ENCODE results near the gene TMEM203. TPM values are rescaled to one million over a fixed set of nuclear protein-coding genes. Genes with fewer than 3 reads are reported as not detected.

Gene TMEM203
- total and polyA plus RNA-seq, 2 of the 13 experiments (the other 11 are each of a cell fraction or from before 2014, with no cell fraction given), result 23.4 to 36.7 TPM

DNA sequence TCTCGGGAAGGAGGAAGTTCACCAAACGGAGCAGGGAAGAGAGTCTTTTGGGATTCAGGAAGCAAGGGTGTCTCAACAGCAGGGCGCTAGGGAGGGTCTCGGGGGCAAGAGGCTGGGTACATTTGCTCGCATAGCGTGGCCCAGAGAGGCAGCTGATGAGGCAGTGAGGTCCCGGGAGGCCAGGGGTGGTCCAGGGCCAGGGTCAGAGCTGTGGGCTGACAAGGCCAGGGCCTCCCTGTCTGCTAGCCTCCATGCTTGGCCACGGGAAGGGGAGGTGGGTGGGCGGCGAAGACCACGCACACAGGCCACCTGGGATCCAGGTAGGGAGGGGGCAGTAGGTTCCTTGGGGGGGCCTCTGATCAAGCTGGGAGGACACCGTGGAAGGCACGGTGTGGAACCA, 6.1 kb upstream of the TMEM203 start:
- FAIRE-seq (no peak), ATAC-seq (no peak), DNase-seq (ENCODE audit: low spot score) (no peak)
- Histone ChIP-seq H3K36me3 (replicated peaks in 1 of 2; ENCODE audit: control insufficient read depth in 1 of 2, insufficient read depth in 2 of 2, low read length in 2 of 2) (no peaks in the 10 kb centered on the region; a peak in 1 of 5 replicates), H3K4me2 (ENCODE audit: low read depth, low read length) (no peak overlapping the region), H2AFZ (ENCODE audit: low read length) (no peak overlapping the region), H4K20me1 (ENCODE audit: insufficient read depth, low read length) (no peaks in the 10 kb centered on the region), H3K4me3 (replicated peaks in 1 of 3; ENCODE audit: insufficient read depth in 1 of 3, low read depth in 2 of 3, low read length in 3 of 3) (no peak overlapping the region), H3K27me3 (ENCODE audit: control insufficient read depth in 1 of 2, insufficient read depth in 2 of 2, low read length in 2 of 2) (no peaks in the 10 kb centered on the region), H3K27ac (ENCODE audit: extremely low read length, insufficient read depth, low read length) (no peak overlapping the region), H3K4me1 (ENCODE audit: insufficient read depth, low read length) (peaks cover 7% of the 10 kb centered on the region), H3K9ac (ENCODE audit: insufficient read depth, low read depth, low read length) (no peak overlapping the region), H3K79me2 (ENCODE audit: insufficient read depth, low read length) (peaks cover 3% of the 10 kb centered on the region), H3K9me3 (ENCODE audit: low read length) (no peaks in the 10 kb centered on the region)
- intact Hi-C loops (cut with micrococcal nuclease; ENCODE audit: unreplicated experiment), result no loop called here
- in situ Hi-C loops (cut with HindIII; ENCODE audit: extremely low pct_ligation_motif_present, low pct_unique_long_range_greater_than_20kb), result no loop called here
- TF ChIP-seq ATRX (CRISPR knock-in tag; IDR thresholded peaks at IDR 0.05; ENCODE audit: borderline replicate concordance) (no peak), AGO2 (optimal IDR thresholded peaks at IDR 0.05; ENCODE audit: low read depth, low read length) (peak; percentile 85)
- WGBS (ENCODE audit: low lambda C conversion rate), result 93% methylated on average over 13 of the region's 13 CpGs
- BruUV-seq (replicated peaks), result no TSS peak
- ChIA-PET CTCF (ENCODE audit: low intra/inter-chr PET ratio, low total read pairs) (no interaction called here), POLR2A (no interaction called here)

DNA sequence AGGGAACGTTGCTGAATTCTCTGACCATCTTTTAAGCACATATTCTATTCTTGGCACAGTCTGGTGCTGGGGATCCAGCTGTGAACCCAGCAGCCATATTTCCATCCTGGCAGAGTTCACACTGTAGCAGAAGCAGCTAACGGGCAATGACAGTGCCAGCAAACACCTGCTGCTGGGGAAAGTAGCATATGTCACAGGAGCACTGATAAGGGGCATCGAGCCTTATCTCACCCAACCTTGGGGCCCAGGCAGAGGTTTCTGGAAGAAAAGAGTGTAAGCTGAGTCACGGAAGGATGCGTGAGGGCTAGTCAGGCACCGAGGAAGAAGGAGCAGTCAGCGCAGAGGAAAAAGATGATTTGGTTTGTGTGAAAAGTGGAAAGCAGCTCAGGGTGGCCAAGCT, 1.2 kb upstream of the TMEM203 start:
- ChIA-PET POLR2A (interaction anchor here (1.8 to 8.8 kb wide), 2 partner anchors 15 to 17 kb away, joined by 5 to 225 read pairs; partner anchors contain the start of genes CYSRT1, RNF208 and RNF224), CTCF (ENCODE audit: low intra/inter-chr PET ratio, low total read pairs) (no interaction called here)
- no peaks in the 10 kb centered on the region; a peak in 1 of 5 replicates for H3K27me3 ChIP-seq (ENCODE audit: control insufficient read depth in 1 of 2, insufficient read depth in 2 of 2, low read length in 2 of 2)
- 0 out of 2 replicates have a peak, but pooled peaks cover 4% of the 10 kb centered on the region for H4K20me1 ChIP-seq (ENCODE audit: insufficient read depth, low read length)
- no peaks in the 10 kb centered on the region for H3K9me3 ChIP-seq (ENCODE audit: low read length)
- H3K4me1 ChIP-seq (ENCODE audit: insufficient read depth, low read length), result peaks cover 44% of the 10 kb centered on the region
- intact Hi-C loops (cut with micrococcal nuclease; ENCODE audit: unreplicated experiment), result no loop called here
- no peaks in the 10 kb centered on the region; a peak in 1 of 5 replicates for H3K36me3 ChIP-seq (replicated peaks in 1 of 2; ENCODE audit: control insufficient read depth in 1 of 2, insufficient read depth in 2 of 2, low read length in 2 of 2)
- no TSS peak for BruUV-seq (replicated peaks)
- WGBS (ENCODE audit: low lambda C conversion rate), result 75% methylated on average over 7 of the region's 7 CpGs
- TF ChIP-seq GATAD2A (CRISPR knock-in tag; IDR thresholded peaks at IDR 0.05), result no peak
- no peak for TF ChIP-seq RFX5 (IDR thresholded peaks at IDR 0.05; ENCODE audit: low read depth, low read length)
- TF ChIP-seq RFX3 (CRISPR knock-in tag; IDR thresholded peaks at IDR 0.05), result no peak
- no peak for TF ChIP-seq NFATC3 (CRISPR knock-in tag; IDR thresholded peaks at IDR 0.05)
- TF ChIP-seq ZNF788 (CRISPR knock-in tag; IDR thresholded peaks at IDR 0.05; ENCODE audit: borderline replicate concordance), result no peak
- TF ChIP-seq FOXO4 (CRISPR knock-in tag; conservative IDR thresholded peaks at IDR 0.05), result no peak
- TF ChIP-seq CSRNP2 (CRISPR knock-in tag; conservative IDR thresholded peaks at IDR 0.05; ENCODE audit: low read depth), result no peak
- no peak for TF ChIP-seq XBP1 (CRISPR knock-in tag; IDR thresholded peaks at IDR 0.05)
- in situ Hi-C loops (cut with HindIII; ENCODE audit: extremely low pct_ligation_motif_present, low pct_unique_long_range_greater_than_20kb), result no loop called here
- no peak for DNase-seq (ENCODE audit: low spot score)
- peak overlapping the region; percentile 88 for H3K9ac ChIP-seq (ENCODE audit: insufficient read depth, low read depth, low read length)
- FAIRE-seq, result no peak
- no peak for ATAC-seq
- peak overlapping the region; percentile 90 to 93 (median 92); a peak in 5 of 6 replicates for H3K4me3 ChIP-seq (replicated peaks in 1 of 3; ENCODE audit: insufficient read depth in 1 of 3, low read depth in 2 of 3, low read length in 3 of 3)
- peaks cover 36% of the 10 kb centered on the region for H3K79me2 ChIP-seq (ENCODE audit: insufficient read depth, low read length)
- H3K27ac ChIP-seq (ENCODE audit: extremely low read length, insufficient read depth, low read length), result no peak overlapping the region
- H2AFZ ChIP-seq (ENCODE audit: low read length), result no peak overlapping the region
- H3K4me2 ChIP-seq (ENCODE audit: low read depth, low read length), result peak overlapping the region; percentile 95
